ENCODE results near the gene STX16. TPM values are rescaled to one million over a fixed set of nuclear protein-coding genes. Genes with fewer than 3 reads are reported as not detected.

The STX16 gene
- total RNA-seq, 3 donors from 2014 or later = 52.2 to 67.6 (median 55.4) TPM

DNA sequence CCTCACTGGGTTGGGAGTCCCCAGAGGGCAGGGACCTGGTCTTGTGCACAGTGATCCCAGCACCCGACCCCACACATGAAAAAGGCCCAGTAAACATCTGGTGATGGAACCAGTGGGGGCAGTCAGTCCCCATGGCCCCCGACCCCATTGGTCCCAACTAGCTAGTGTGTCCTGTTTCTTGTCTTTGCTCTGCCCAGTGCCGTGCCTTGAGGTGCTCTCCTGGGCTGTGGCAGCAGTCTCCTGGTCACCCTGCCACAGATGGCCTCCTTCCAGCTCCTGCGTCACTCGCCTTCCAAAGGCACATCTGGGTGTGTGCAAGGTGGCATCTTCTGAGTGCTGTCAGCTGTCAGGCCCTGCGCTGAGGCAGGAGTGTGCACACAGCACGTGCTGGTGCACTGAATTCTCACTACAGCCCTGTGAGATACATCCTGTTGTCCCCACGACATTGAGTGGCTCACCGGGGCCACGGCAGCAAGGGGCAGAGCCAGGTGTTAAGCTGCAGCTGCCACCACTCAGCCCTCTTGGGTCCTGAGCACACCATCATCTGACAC, 45.4 kb downstream of the STX16 start:
- Mint-ChIP-seq H3K27me3 (ENCODE audit: low read depth) (no peaks in the 10 kb centered on the region), H3K36me3 (ENCODE audit: insufficient read depth) (peaks cover 17% of the 10 kb centered on the region)
- DNase-seq = no peak

DNA sequence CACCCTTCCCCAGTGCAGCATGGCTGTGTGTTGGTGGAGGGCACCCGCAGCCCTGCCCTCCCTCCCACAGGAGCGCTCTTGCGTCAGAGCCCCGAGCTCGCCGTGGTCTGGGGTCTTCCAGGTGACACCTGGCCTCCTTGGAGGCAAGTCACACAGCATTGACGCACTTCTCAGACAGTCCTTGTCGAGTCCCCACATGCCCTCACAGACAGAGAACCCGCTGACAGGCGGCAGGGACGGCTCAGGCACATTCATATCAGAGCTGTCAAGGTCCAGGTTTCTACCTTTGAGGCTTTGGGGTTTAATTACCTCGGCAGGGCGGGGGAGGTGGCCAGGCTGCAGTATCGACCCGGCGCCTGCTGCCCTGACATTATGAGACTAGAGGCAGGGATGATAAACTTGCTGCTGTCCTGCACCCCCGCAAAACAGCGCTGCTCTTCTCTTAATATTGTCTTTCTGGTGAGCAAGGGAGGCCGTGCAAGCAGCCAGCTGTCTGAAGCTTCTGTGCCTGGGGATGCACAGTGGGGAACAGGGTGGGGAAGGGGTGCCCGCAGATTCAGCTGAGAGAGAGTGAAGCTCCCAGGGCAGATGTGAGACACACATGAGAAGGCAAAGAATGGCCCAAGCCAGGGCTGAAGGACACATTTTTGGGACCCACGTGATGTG, 46.3 kb downstream of the STX16 start:
- ATAC-seq = no peak
- Mint-ChIP-seq H3K4me3 (no peak overlapping the region), H3K27me3 (ENCODE audit: low read depth) (no peaks in the 10 kb centered on the region), H3K4me1 (ENCODE audit: low read depth) (peaks cover 11% of the 10 kb centered on the region), H3K36me3 (ENCODE audit: insufficient read depth) (peaks cover 18% of the 10 kb centered on the region), H3K9me3 (no peaks in the 10 kb centered on the region)
- no peak for DNase-seq

More for the DNA sequence above, 45.4 kb downstream of the STX16 start:
- Mint-ChIP-seq H3K4me3 (no peak overlapping the region), H3K4me1 (ENCODE audit: low read depth) (peaks cover 13% of the 10 kb centered on the region), H3K9me3 (no peaks in the 10 kb centered on the region)
- ATAC-seq = no peak

DNA sequence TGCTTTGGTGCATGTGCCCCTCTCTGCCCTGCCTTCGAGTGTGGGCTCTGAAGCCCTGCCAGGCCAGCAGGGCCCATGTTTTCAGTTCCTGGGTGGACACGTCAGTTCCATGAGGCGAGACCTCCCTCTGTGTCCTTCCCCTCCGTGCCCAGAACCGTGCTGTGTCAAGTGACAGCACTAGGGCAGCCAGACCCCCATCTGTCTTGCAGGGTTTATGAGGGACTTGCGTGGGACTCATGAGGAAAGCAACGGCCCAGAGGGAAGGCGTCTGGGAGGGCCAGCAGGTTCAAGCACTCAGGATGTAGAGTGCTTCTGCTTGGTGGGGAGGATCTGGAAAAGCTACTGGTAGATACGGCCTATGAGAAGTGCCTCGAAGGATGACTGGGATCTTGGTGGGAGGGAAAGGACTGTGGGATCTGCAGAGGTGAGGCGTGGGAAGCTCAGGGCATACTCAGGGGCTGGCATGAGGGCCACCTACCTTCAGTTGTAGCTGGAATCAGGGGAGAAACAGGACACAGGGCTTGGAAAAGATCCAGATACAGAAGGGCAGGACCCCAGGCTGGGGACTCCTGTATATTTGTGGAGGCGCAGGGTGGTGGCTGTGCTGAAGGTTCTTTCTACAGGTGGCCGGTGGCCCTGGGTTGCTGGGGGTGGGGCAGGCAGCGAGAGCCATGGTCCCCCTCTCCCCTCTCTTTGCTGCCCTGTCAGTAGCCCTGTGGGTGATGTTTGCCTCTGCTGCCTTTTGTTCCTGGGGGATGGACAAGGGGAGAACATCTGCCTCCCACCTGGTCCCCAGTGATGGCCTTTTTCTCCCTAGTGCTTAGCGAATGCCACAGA, 47.0 kb downstream of the STX16 start:
- ATAC-seq (no peak), DNase-seq (no peak)
- Mint-ChIP-seq H3K4me1 (ENCODE audit: low read depth) (peaks cover 11% of the 10 kb centered on the region), H3K27me3 (ENCODE audit: low read depth) (no peaks in the 10 kb centered on the region), H3K4me3 (no peak overlapping the region), H3K36me3 (ENCODE audit: insufficient read depth) (peaks cover 26% of the 10 kb centered on the region), H3K9me3 (no peaks in the 10 kb centered on the region)

DNA sequence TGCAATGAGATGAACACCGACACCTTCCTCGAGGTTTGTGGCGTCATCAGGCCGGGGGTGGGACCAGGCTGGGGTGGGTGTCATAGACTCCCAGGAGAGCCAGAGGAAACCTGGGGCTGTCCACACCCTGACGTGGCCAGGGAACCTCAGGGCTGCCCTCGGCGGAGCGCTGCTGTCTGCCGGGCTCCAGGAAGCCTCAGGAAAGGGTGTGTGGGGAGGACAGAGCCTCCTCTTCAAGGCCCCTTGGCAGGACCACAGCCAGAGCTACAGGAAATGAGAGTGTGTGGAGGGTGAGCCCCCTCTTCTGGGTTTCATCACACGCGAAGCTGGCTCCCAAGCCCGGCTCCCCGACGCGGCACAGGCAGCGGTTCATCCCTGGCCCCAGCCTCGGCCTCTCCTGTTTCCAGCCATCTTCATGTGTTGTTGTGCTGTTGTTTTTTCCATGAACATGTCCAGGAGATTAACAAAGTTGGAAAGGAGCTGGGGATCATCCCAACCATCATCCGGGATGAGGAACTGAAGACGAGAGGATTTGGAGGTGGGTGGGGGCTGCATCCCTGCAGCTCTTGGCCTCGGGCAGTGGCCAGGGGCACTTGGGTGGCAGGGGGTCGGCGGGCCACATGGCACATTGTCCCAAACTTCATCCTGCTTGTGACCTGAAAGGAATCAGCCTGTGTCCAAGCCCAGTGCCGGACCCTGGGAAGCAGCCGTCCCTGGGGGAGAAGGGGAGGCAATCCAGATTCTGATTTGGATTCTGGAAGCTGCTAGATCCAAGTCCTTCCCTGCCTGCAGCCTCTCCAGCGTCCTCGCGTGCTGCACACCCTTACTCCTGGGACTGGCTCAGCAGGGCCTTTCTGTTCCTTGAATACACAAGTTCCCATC, 47.9 kb downstream of the STX16 start:
- no peak overlapping the region for H3K4me3 Mint-ChIP-seq
- H3K36me3 Mint-ChIP-seq (ENCODE audit: insufficient read depth) = peaks cover 27% of the 10 kb centered on the region
- H3K9me3 Mint-ChIP-seq = no peaks in the 10 kb centered on the region
- H3K4me1 Mint-ChIP-seq (ENCODE audit: low read depth) = peaks cover 5% of the 10 kb centered on the region
- ATAC-seq (no peak), DNase-seq (no peak)
- H3K27me3 Mint-ChIP-seq (ENCODE audit: low read depth) = no peaks in the 10 kb centered on the region

DNA sequence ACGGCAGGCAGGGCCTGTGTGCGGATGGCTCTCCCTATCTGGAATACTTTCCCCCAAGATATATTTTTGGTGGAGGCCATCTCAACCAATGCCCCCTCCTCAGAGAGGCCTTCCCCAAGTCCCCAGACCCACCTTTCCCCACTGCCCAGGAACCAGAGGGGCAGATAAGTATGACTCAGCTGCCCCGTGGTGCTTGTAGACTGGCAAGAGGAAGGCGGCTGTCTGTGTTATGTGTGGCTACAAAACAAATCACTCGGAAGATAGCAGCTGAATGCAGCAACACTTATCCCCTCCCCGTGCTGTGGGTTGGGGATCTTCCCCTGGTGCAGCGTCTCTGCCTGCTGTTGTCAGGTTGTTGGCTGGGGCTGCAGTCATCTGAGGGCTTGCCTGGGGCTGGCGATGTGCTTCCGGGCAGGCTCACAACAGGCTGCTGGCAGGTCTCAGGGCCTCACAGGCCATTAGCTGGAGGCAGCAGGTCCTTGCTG, 48.6 kb downstream of the STX16 start:
- H3K9me3 Mint-ChIP-seq = no peaks in the 10 kb centered on the region
- peaks cover 29% of the 10 kb centered on the region for H3K36me3 Mint-ChIP-seq (ENCODE audit: insufficient read depth)
- no peaks in the 10 kb centered on the region for H3K27me3 Mint-ChIP-seq (ENCODE audit: low read depth)
- ATAC-seq (no peak), DNase-seq (no peak)
- no peak overlapping the region for H3K4me3 Mint-ChIP-seq
- no peaks in the 10 kb centered on the region for H3K4me1 Mint-ChIP-seq (ENCODE audit: low read depth)

DNA sequence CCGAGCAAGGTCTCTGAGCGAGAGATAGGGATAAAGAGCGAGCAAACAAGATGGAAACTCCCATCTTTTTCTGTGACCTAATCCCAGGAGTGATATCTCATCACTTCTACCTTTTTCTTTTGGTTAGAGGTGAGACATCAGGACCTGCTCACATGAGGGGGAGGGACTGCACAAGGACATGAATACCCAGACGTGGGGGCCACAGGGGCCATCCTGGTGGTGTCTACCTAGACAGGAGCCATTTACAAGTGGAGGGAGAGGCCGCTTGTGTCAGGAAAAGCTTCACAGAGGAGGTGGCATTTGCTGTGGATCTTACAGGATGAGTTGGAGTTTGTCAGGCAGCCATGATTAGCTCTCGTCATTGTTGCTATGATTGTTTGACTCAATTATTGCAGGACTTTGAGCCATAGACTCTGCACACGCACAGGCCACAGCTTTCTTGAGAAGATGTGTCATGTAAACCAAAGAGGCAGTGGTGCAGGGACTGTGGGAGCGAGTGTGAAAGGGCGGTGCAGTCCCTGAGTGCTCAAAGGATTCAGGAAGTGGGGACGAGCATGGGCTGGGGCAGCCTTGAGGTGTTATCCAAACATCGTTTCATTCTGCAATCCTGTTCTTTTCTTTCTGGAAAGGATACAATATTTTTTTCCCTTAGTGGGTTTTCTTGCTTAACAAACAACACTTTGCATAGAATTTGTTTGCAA, 49.2 kb downstream of the STX16 start:
- peak in 1 of 2 donors; percentile 38 for ATAC-seq
- DNase-seq = no peak
- no peaks in the 10 kb centered on the region for H3K27me3 Mint-ChIP-seq (ENCODE audit: low read depth)
- H3K9me3 Mint-ChIP-seq = no peaks in the 10 kb centered on the region
- H3K4me1 Mint-ChIP-seq (ENCODE audit: low read depth) = no peaks in the 10 kb centered on the region
- peaks cover 31% of the 10 kb centered on the region for H3K36me3 Mint-ChIP-seq (ENCODE audit: insufficient read depth)
- no peak overlapping the region for H3K4me3 Mint-ChIP-seq

DNA sequence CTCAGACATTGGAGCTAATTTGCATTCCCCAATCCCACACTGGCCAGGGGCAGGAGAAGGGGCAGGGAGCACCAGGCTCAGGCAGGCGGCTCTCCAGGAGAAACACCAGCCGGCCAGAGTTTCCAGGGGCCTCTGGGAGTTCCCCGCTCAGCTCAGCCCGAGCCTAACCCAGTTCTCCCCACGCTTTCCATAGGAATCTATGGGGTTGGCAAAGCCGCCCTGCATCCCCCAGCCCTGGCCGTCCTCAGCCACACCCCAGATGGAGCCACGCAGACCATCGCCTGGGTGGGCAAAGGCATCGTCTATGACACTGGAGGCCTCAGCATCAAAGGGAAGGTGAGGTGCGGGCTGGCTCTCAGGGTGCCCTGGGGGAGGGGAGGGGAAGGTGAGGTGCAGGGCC, 49.7 kb downstream of the STX16 start:
- no peaks in the 10 kb centered on the region for H3K4me1 Mint-ChIP-seq (ENCODE audit: low read depth)
- no peak for DNase-seq
- H3K9me3 Mint-ChIP-seq = no peaks in the 10 kb centered on the region
- ATAC-seq = no peak
- H3K27me3 Mint-ChIP-seq (ENCODE audit: low read depth) = no peaks in the 10 kb centered on the region
- H3K36me3 Mint-ChIP-seq (ENCODE audit: insufficient read depth) = peaks cover 31% of the 10 kb centered on the region
- H3K4me3 Mint-ChIP-seq = no peak overlapping the region

DNA sequence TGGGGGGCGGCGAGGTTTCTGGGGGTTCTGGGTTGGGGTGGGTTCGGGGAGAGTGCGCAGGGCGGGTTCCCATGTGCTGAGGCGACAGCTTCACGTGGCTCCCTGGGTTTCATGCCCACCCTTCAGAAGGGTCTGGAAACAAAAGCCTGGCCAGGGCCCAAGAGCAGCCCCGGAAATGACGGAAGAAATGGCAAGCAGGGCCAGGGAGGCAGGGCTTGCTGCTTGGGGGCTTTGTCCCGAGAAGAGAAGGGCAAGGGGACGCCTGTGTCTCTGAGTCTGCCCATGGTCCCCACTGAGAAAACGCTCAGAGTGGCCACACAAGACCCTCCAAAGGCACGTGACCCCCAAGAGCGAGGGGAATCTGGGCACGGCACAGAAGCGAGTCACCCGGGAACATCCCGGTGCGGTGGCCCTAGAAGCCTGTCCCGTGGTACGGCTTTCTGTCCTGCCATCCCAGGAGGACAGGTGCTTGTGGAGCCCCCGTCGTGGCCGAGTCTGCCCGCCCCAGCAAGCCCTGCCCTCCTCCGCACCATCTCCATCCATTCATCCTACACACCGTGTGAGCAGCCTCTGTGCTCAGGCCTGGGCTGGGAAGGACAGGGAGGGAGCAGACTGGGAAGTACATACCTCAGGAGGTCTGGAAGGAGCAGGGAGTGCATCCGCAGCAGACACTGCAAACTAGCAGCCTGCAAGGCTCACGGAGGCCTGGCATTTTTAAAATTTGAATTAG, 50.5 kb downstream of the STX16 start:
- no peaks in the 10 kb centered on the region for H3K4me1 Mint-ChIP-seq (ENCODE audit: low read depth)
- DNase-seq (no peak), ATAC-seq (no peak)
- no peak overlapping the region for H3K4me3 Mint-ChIP-seq
- no peaks in the 10 kb centered on the region for H3K27me3 Mint-ChIP-seq (ENCODE audit: low read depth)
- H3K36me3 Mint-ChIP-seq (ENCODE audit: insufficient read depth) = peaks cover 31% of the 10 kb centered on the region
- no peaks in the 10 kb centered on the region for H3K9me3 Mint-ChIP-seq

DNA sequence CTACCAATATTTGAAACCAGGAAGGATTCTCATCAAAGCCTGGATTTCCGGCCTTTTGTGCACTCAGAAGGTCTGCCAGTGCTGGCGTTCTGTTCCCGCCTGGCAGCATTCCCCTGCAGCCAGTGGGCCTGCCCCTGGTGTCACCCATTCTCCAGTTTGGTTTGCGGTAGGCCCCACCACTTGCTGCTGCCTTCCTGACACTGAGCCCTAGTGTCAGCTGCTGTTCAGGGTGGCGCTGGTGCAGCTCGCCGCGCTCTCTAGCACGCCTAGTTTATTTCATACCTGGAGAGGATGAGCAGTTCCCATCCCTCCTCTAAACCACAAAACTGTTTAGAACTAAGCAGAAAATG, 51.1 kb downstream of the STX16 start:
- H3K36me3 Mint-ChIP-seq (ENCODE audit: insufficient read depth) = peaks cover 31% of the 10 kb centered on the region
- no peaks in the 10 kb centered on the region for H3K4me1 Mint-ChIP-seq (ENCODE audit: low read depth)
- ATAC-seq = no peak
- H3K4me3 Mint-ChIP-seq = no peak overlapping the region
- H3K9me3 Mint-ChIP-seq = no peaks in the 10 kb centered on the region
- H3K27me3 Mint-ChIP-seq (ENCODE audit: low read depth) = no peaks in the 10 kb centered on the region
- no peak for DNase-seq

DNA sequence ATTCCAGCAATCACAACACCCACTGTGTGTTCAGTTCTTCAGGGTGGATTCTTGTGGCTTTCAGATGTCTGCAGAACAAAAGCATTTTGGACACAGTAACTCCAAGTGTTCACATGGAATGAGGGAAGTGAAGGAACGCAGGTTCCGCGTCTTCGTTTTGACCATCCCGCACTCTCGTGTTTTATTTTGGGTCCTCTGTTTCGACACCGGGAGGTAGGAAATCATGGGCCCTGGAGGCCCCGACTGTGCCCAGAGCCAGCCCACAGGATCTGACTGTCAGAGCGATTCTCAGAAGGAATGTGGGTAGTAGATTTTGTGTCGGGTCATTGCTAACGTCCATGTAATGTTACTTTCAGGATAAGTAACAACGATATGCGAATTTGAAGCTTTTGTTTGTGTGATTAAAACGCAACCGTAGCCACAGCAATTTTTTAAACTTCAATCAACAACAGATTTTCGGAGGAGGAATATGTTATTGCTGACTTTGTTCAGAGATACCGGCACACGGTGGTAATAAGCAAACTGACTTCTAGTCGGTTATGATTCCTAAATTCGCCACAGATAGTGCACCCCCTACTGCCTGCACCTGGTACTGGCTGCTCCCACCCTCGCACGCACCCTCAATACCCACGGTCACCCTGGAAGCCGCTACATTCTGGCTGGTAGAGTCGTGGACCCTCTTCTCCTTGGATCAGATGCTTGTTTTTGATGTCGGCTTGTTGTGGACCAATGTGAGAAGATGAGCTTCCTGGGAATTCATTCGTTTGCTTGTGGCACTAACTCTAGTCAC, 52.0 kb downstream of the STX16 start:
- no peaks in the 10 kb centered on the region for H3K27me3 Mint-ChIP-seq (ENCODE audit: low read depth)

DNA sequence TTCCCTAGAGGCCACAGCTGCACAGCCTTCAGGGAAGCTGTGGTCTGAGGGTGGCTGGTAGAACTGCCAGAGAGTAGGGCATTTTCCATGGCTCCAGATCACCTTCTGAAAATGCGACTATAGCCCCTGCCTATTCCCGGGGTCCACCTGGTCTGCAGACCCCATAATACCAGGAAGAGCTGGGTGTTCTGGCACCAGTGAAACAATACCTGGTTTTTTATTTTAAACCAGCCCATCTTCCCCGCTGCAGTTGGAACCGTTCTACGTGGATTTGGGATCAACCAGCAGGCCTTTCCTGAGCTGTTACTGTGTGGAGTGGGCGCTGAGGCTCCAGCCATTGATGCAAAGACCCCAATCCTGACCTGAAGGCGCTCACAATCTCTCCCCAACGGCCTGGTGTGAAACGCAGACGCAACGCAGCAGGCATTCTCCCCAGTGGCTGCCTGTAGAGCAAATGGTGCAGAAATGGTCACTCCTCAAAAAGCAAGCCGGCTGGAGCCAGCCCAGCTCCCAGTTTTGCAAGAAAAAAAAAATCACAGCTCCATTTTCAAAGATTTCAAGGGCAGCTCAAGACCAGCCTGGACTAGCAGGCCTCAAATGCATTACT, 52.8 kb downstream of the STX16 start:
- DNase-seq (no peak), ATAC-seq (no peak)
- H3K27me3 Mint-ChIP-seq (ENCODE audit: low read depth) = no peaks in the 10 kb centered on the region

More for the DNA sequence above, 52.0 kb downstream of the STX16 start:
- Mint-ChIP-seq H3K36me3 (ENCODE audit: insufficient read depth) (peaks cover 24% of the 10 kb centered on the region), H3K4me1 (ENCODE audit: low read depth) (no peaks in the 10 kb centered on the region), H3K9me3 (no peaks in the 10 kb centered on the region), H3K4me3 (no peak overlapping the region)
- no peak for DNase-seq
- no peak for ATAC-seq

DNA sequence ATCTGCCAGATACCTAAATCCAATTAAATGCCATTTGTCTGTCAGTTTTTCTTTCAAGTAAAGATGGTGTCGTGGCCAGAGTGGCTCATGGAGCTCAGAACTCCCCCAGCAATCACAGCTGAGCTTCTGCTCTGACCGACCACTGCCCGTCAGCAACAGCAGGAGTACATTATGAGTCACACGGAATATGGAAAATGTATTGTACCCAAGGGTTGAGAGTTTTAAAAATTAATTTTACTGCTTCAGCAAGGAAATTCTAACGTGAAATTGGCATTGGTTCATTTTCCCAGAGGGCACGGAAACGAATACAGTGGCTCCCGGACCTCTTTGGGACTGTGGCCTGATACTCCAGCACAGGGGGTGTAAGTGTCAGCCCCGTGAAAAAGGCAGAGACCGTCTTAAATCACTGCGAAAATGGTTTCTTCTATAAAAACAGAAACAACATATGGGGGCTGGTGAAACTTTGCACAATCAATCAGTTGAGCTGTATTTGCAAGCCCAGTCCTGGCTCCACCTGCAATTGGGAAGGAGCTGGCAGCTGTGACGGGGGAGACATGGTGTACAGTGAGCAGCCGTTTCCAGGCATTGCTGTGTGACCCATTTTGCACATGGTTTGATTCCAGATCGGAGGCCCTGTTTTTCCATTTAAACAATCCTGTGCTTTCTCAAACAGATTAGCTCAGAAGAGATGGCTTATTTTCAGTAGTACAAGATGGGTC, 54.3 kb downstream of the STX16 start:
- no peaks in the 10 kb centered on the region for H3K9me3 Mint-ChIP-seq
- DNase-seq = no peak
- H3K36me3 Mint-ChIP-seq (ENCODE audit: insufficient read depth) = peaks cover 16% of the 10 kb centered on the region

More for the DNA sequence above, 52.8 kb downstream of the STX16 start:
- Mint-ChIP-seq H3K9me3 (no peaks in the 10 kb centered on the region), H3K4me1 (ENCODE audit: low read depth) (no peaks in the 10 kb centered on the region), H3K4me3 (no peak overlapping the region), H3K36me3 (ENCODE audit: insufficient read depth) (peaks cover 22% of the 10 kb centered on the region)

More for the DNA sequence above, 54.3 kb downstream of the STX16 start:
- H3K4me1 Mint-ChIP-seq (ENCODE audit: low read depth) = no peaks in the 10 kb centered on the region
- ATAC-seq = no peak
- no peaks in the 10 kb centered on the region for H3K27me3 Mint-ChIP-seq (ENCODE audit: low read depth)
- H3K4me3 Mint-ChIP-seq = no peak overlapping the region
